WERI-Rb-1 (cell line): ENCODE measurements around the gene SLC4A9.

ENCODE experiments used
- DNase-seq: peaks from one replicate; pipeline ENCODE4 v3.0.0-alpha.2; 2020
- H3K27ac ChIP-seq: fragments of 250-450 bp; sonication (Bioruptor Pico); 2 replicates; pipeline ENCODE4 v1.5.1; 2020; ENCODE audit warnings: mild to moderate bottlenecking, moderate library complexity
- H3K27me3 ChIP-seq: fragments of 250-450 bp; sonication (Bioruptor Pico); 2 replicates; pipeline ENCODE4 v1.5.1; 2021; ENCODE audit warnings: mild to moderate bottlenecking, low read depth, moderate library complexity; ENCODE audit not compliant: insufficient read depth, severe bottlenecking
- H3K36me3 ChIP-seq: fragments of 250-450 bp; sonication (Bioruptor Pico); 2 replicates; pipeline ENCODE4 v1.5.1; 2020; ENCODE audit warnings: mild to moderate bottlenecking, moderate library complexity
- H3K4me3 ChIP-seq: 2 replicates; pipeline ENCODE4 v1.5.1; 2011; ENCODE audit warnings: low read depth, mild to moderate bottlenecking, control low read depth, low read length
- H3K9me3 ChIP-seq: fragments of 250-450 bp; sonication (Bioruptor Pico); 2 replicates; pipeline ENCODE4 v1.5.1; 2021; ENCODE audit warnings: mild to moderate bottlenecking, moderate library complexity; ENCODE audit not compliant: severe bottlenecking
- TF ChIP-seq, protein P1 (sequence below): IDR thresholded peaks from 2 replicates; pipeline ENCODE4 v1.5.1; 2011; ENCODE audit warnings: low read depth, mild to moderate bottlenecking, control low read depth, inconsistent platforms, low read length

The SLC4A9 gene

DNA sequence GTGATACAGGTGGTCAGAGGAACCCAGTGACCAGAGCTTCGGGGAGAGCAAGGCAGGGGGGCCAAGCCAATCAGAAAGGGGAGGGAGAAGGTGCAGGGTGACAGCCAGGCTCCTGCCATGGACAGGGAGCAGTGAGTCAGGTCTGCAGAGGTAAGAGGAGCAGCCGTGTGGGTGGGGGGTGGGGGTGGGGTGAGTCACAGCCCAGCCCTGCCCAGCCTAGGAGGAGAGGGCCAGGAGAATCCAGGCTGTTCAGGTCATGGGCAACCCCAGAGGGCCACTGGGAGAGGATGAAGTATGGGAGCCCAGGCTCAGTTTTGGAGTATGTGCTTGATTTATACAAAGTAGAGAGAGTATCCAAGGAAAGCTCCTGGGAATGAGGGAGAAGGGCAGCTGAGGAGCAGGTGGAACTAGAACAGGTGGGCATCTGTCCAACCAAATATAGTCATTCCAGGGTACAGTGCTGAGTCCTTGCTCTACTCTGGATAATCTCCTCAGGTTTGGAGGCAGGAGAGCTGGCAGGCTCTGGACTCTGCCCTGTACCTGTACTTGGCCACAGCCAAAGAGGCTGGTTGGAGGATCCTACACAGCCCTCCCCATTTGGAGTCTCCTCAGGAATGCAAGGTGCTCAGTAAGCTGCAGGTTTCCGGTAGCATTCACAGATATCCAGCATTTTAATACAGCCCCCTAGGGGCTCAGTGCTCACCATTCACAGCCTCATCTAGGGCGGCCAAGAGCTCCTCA, 15.1 kb upstream of the SLC4A9 start:
- no peak overlapping the region for H3K27ac ChIP-seq
- TF ChIP-seq, protein P1, sequence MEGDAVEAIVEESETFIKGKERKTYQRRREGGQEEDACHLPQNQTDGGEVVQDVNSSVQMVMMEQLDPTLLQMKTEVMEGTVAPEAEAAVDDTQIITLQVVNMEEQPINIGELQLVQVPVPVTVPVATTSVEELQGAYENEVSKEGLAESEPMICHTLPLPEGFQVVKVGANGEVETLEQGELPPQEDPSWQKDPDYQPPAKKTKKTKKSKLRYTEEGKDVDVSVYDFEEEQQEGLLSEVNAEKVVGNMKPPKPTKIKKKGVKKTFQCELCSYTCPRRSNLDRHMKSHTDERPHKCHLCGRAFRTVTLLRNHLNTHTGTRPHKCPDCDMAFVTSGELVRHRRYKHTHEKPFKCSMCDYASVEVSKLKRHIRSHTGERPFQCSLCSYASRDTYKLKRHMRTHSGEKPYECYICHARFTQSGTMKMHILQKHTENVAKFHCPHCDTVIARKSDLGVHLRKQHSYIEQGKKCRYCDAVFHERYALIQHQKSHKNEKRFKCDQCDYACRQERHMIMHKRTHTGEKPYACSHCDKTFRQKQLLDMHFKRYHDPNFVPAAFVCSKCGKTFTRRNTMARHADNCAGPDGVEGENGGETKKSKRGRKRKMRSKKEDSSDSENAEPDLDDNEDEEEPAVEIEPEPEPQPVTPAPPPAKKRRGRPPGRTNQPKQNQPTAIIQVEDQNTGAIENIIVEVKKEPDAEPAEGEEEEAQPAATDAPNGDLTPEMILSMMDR = no peak
- H3K36me3 ChIP-seq = no peaks in the 10 kb centered on the region
- H3K27me3 ChIP-seq = peaks cover 11% of the 10 kb centered on the region
- H3K4me3 ChIP-seq = no peak overlapping the region
- H3K9me3 ChIP-seq = no peaks in the 10 kb centered on the region
- DNase-seq = no peak

DNA sequence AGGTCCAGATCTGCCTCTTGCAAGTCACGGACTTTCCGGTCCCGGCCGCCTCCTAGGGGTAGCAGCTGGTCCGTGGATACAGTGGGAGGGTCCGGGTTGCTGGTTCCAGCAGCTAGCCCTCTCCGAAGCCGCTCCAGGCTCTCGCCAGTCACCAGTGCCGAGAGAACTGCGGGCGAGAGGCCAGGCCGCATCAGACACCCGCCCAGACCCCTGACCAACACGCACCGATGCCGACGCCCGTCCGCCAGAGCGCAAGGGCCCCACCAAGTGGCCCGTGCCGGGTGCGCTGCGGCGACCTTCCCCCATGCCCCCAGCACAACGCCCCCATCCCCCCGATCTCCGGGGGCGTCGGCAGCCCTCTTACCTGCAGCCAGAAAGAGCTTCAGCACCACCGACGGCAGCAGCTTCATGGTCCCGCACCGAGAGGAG, 14.1 kb upstream of the SLC4A9 start:
- Histone ChIP-seq H3K9me3 (no peaks in the 10 kb centered on the region), H3K4me3 (peak overlapping the region; percentile 58), H3K27me3 (peaks cover 11% of the 10 kb centered on the region), H3K27ac (no peak overlapping the region), H3K36me3 (no peaks in the 10 kb centered on the region)
- TF ChIP-seq, protein P1 = peak; percentile 54
- DNase-seq = peak; percentile 59

DNA sequence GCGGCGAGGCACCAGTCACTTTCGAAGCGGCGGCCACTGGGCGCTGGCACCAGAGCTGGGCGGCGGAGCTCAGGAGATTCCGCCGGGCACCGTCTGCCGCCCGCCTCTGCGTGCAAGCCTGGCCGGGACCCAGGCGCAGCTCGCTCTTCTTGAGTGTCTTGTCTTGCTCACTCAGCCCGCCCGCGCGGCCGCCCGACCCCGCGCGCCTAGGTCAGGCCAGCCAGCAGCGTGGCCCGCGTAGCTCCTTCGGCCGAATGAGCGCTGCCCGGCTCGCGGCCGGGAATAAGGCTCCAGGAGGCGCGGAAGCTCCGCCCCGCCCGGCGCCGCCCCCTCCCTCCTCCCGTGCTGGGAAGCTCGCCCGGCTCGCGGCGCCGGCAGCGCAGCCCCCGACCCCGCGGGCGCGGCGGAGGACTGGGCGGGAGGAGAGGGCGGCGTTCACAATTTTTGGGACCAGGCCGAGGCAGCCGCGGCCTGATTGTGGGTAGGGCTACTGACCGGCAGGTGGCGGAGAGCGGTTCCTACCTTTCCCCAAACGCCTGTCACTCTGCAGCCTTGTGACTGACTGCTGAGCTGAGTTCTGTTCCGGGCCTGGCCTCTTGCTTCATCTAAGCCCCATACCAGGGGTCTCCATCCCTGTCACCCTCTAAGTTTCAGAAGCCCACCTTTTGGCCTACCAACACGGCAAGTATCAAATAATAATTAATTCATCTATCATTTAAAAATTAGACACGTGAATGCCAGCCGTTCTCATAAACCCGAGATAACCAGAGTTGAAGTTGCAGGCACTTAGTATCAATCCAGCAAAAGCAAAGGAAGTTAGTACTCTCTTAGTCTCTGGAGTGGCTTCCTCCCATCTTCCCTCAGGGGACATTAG, 13.4 kb upstream of the SLC4A9 start, which contains the start of gene HBEGF:
HBEGF (minus strand) TSS at position 256 of the 874 bp plus-strand sequence. CDS start 275 bp downstream, outside the sequence.
- Histone ChIP-seq H3K9me3 (no peaks in the 10 kb centered on the region), H3K27me3 (peaks cover 11% of the 10 kb centered on the region), H3K27ac (0 out of 2 replicates have a peak within 1 kb of the TSS, but pooled peaks have one; percentile 43), H3K4me3 (peak within 1 kb of the TSS; percentile 58), H3K36me3 (no peaks in the 10 kb centered on the region)
- peak; percentile 81 for DNase-seq
- TF ChIP-seq, protein P1 = peak; percentile 66

DNA sequence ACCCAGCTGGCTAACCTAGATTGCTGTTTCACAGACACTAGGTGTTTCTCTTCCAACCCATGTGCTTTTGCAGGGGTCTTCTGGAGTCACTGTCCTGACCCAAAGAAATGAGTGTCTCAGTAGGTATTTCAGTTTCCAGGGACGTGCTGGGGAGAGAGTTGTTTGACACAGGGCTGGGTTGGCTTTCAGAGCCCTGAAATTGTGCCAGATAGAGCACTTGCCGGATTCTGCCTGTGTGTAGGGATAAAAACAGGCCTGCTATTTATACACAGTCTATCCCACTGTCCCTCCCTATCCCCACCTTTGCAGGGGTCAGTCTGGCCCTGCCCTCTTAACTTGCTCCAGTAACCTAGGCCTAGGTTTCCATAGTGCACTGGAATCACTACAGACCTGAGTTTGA, 12.6 kb upstream of the SLC4A9 start:
- Histone ChIP-seq H3K4me3 (no peak overlapping the region), H3K36me3 (no peaks in the 10 kb centered on the region), H3K27me3 (peaks cover 11% of the 10 kb centered on the region), H3K27ac (no peak overlapping the region), H3K9me3 (no peaks in the 10 kb centered on the region)
- TF ChIP-seq, protein P1 = no peak
- DNase-seq = no peak

DNA sequence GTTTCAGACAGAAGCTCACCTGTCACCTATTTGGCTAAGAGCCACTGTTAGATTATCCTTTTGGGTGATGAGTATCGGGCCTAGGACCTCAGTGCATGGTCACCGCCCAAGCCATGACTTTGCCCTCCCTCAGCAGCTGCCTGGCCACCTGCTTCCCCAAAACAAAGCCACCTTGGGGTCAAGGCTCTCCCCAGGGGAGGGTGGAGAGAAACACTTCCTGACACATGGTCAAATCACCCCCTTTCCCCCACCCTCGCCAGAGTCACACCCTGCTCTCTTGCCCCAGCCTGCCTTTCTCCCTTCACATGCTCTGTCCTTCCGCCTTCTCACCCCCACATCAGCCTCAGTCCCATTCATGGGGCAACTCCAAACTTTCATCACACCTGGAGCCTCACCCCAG, 11.9 kb upstream of the SLC4A9 start:
- no peak for DNase-seq
- no peak overlapping the region for H3K27ac ChIP-seq
- peaks cover 11% of the 10 kb centered on the region for H3K27me3 ChIP-seq
- no peak overlapping the region for H3K4me3 ChIP-seq
- TF ChIP-seq, protein P1 = no peak
- H3K36me3 ChIP-seq = no peaks in the 10 kb centered on the region
- no peaks in the 10 kb centered on the region for H3K9me3 ChIP-seq
